HG03342 (cell line): Measurements from ENCODE around the gene HNRNPC.
"Not testable (repeated sequence)": the region's sequence is repeated elsewhere in the genome, so short reads cannot be mapped to it uniquely, and the experiment has no call there.

Experiments used
- ATAC-seq: cut with Tn5 transposase; IDR thresholded peaks from one replicate; pipeline ENCODE4 v1.9.1; 2021; ENCODE audit warnings: mild to moderate bottlenecking, moderate library complexity; ENCODE audit not compliant: unreplicated experiment

The HNRNPC gene

DNA sequence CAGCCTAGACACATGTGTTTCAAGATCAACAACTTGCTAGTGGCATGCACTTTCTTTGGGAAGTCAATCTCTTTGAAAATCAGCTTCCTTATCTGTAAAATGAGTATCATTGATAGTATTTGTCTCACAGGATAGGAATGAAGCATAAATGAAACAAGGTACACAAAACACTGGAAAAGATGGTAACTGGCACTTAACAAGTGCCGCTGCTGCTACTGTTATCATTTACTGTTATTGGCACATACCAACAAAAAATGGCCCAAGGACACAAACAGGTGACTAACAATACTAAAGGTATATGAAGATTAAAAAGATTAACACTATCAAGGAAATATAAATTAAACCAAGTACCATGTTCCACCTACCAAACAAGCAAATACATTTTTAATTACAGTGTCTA lies 20.9 kb downstream of the HNRNPC start:
- ATAC-seq: no peak

DNA sequence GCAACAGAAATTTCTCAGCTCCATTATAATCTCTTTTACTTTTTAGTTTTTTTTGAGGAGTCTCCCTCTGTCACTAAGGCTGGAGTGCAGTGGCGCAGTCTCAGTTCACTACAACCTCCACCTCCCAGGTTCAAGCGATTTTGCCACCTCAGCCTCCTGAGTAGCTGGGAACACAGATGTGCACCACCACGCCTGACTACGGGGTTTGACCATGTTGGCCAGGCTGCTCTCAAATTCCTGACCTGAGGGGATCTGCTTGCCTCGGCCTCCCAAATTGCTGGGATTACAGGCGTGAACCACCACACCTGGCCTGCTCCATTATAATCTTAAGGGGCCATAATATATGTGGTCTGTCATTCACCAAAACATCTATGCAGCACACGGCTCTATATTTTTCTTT lies 23.4 kb downstream of the HNRNPC start:
- ATAC-seq: no peak

DNA sequence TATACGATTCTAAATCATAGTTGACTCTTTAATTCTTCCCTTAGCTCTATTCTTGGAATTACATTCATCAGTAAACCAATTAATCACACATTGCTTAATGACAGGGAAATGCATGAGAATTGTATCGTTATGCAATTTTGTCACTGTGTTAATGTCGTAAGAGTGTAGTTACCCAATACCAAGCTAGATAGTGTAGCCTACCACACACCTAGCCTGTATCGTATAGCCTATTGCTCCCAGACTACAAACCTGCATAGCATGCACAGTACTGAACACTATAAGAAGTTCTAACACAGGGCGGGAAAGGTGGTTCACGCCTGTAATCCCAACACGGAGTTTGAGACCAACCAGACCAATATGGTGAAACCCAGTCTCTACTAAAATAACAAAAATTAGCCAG lies 24.7 kb downstream of the HNRNPC start:
- ATAC-seq: no peak

DNA sequence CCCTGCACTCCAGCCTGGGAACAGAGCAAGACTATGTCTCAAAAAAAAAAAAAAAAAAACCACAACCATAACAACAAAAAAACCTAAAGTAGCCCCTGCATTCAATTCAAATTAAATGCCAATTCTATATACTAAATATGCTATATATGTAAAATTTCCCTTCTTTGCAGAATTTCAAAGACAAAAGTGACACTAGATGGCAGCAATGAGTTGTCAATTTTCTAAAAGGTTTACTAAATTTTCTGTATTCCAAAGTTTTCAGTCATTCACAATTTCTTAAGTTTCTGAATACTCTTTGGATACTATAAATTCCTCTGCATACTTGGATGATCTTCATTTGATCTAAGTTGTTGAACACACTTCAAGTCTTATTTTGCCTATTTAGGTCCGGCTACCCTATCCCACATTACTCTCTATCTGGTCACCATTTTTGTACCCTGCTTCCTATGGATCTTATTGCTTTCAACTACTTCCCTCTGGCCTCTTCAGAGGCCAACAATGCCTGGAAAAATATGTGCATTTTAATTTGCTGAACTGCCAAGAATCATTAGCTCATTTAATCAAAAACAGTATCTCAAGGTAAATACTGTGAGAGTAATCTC lies 27.9 kb downstream of the HNRNPC start:
- ATAC-seq: no peak

DNA sequence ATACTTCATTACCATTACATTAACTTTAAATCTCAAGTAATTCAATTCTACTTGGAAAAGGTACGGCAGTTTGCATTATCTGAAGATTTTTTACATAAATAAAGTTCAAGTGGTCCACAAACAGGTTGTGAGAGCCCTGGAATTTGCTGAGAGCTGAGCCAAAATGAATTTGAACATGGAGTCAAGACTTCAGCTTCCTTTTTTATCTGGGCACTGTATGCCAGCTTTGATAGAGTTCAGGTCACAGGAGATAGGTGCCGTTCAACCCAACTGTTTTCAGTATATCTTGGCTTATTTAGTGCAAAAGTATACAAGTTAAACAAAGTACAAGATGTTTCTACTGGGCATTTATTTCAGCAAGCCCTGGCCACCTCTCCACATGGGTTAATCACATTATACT lies 28.8 kb downstream of the HNRNPC start:
- ATAC-seq: no peak

DNA sequence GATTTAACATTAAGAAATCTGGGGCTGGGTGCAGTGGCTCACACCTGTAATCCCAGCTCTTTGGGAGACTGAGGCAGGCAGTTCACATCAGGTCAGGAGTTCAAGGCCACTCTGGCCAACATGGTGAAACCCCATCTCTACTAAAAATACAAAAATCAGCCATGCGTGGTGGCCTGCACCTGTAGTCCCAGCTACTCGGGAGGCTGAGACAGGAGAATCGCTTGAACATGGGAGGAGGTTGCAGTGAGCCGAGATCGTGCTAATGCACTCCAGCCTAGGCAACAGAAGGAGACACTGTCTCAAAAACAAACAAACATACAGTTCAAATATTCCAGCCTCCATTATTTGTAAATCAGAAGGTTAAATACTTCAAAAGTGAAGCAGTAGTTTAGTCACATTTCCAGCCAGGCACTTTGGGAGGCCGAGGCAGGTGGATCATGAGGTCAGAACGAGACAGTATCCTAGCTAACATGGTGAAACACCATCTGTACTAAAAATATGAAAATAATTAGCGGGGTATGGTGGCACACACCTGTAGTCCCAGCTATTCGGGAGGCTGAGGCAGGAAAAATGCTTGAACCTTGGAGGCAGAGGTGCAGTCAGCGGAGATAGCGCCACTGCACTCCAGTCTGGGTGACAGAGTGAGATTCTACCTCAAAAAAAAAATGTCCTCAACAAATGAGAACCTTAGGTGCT lies 30.3 kb downstream of the HNRNPC start:
- ATAC-seq: no peak

DNA sequence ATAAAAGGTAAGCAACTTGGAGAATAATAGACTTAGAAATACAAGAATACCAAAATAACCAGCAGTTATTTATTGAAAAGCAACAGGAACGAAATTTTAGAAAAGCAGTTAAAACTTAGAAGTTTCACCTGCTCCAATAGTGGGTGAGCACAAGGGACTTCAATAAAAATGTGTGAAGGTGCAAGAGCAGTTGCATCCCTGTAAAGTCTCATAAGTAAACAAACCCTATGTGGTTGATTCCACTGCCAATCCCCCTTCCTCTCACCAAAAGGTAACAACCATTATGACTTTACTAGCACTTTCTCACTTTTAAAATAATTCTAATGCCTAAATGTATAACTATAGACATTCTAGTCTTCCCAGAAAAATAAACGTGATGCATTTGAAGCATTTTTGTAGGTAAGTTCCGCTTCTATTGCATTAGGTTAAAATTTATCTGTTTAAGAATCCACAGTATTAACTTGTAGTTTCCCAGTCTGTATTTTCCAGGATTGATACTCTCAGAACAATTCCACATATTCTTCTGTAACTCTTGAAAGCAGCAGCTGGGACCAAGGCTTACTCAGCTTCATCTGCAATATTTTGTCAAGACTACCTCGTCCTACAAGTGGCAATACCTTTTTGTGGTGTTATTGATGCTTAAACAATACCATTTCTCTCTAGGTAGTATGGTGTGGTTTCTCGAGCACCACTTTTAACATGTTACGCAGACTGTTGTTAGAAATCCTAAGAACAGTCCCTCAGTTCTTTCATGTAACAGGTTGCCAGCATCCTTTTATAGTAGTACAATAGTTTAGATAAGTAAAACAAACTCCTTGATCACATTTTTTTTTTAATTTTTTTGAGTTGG lies 32.1 kb downstream of the HNRNPC start:
- no peak for ATAC-seq

DNA sequence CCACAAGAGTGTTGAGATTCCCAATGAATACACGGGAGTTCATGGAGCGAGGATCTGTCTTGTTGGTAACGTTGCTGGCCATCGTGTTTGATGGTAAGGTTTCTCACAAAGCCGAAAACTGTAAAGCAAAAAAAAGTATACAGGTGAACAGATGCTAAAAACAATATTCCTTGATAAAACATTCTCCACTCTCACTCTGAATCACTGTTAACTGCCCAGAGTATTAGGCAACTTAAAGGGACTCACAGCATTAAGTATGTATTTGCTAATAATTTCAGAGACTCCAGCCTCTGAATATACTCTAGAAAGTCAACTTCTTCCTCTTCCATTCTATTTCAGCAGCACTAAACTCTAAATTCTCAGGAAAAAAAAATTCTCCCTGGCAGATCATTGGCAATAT lies 35.1 kb downstream of the HNRNPC start:
- ATAC-seq: no peak

DNA sequence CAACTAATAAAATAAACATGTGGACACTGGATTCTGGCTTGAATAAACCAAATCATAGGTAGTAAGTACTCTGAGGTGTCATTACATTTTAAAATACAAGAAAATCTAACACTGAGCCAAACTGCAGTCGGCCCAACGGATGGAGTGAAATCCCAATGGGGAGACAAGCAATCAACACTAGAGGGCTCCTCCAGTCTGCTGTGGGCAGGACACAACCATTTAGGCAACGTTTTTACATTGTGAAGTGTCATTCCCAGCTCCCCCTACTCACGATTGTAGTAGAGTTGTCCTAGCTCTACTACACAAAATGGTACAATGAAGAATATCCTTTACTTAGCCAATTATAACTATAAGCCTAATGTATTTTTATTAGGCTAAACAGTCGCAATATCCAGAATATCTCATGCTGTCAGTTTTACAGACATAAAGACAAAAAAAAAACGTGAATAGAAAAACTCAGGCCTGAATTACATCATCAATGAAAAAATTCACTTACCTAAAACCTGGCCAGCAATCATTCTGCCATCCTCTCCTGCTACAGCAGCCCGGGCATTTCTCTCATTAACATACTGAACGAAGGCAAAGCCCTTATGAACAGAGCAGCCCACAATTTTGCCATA lies 35.7 kb downstream of the HNRNPC start:
- ATAC-seq: no peak

DNA sequence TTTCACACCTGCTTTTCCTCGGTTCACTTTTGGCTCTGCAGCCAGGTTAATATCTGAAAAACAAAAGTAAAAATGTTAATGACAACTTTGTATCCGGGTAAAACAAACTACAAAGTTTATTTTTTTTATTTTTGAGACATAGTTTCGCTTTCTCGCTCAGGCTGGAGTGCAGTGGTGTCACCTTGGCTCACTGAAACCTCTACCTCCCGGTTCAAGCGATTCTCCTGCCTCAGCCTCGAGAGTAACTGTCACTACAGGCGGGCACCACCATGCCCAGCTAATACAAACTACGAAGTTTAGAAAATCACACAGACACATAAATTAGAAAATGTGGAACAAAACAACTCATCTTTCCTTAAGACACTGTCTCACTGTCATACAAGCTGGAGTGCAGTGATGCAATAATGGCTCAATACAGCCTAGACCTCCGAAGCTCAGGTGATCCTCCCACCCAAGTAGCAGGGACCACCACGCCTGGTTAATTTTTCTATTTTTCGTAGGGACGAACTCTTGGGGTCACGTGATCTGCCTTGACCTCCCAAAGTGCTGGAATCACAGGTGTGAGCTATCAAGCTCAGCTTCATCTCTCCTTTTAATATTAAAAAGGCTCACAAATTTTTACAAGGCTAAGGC lies 38.1 kb downstream of the HNRNPC start:
- no peak for ATAC-seq

DNA sequence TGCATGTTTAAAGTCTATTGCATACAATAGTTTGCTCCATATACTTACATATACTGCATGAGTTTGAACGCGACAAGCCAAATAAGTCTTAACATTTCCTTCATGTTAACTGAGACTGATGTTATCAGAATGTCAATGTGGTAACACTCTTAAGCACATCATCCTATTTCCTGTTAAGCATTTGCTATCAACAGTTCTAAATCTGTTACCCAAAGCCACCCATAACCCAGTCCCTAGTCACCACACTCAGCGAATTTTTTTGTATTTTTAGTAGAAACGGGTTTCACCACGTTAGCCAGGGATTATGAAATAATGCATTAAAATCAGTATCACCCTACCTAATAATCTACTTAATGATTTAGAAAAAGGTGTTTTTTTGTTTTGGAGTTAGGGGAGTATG lies 39.4 kb downstream of the HNRNPC start:
- ATAC-seq: no peak

DNA sequence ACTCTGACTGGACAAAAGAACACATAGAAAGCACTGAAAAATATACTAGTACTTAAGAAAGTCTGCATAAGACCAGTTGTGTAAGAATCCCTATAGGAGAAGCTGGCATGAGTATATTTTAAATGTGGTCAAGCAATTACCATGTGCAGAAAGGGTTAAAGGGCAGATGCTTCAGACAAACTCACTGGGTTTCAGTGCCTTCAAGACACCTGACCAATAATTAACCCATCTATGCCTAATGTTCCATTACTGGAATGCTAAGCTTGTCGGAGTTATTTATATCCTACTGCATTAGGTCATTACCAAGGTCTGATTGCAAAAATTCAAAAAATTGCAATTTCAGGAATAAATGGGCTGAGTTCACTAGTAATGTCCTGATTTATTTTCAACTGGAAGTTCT lies 41.3 kb downstream of the HNRNPC start:
- no peak for ATAC-seq

DNA sequence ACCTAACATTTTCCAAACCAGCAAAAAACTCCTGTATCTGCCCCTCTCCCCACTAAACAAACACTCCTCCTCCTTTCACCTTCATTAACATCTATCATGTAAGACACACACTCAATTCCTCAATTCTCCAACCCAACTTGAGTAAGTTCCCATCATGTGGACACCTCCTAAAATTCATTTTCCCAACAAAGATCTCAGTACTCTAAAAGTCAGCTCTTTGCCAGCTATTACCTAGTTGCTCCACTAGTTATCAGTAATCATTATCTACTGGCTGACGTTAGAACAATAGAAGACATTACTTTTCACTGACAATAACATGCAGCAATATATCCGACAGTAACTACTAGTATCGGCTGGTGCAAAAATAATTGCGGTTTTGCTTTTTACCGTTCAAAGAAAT lies 42.1 kb downstream of the HNRNPC start:
- ATAC-seq: no peak

DNA sequence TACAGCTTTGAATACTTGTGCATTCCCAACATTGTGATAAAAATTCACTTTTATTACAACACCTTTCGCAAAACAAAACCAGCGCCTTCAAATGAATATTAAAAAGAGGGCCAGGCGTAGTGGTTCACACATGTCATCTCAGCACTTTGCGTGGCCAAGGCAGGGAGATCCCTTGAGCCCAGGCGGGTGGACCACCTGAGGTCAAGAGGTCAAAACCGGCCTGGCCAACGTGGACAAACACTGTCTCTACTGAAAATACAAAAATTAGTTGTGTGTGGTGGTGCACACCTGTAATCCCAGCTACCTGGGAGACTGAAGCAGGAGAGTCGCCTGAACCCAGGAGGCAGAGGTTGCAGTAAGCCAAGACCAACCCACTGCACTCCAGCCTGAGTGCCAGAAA lies 42.8 kb downstream of the HNRNPC start:
- ATAC-seq: no peak

DNA sequence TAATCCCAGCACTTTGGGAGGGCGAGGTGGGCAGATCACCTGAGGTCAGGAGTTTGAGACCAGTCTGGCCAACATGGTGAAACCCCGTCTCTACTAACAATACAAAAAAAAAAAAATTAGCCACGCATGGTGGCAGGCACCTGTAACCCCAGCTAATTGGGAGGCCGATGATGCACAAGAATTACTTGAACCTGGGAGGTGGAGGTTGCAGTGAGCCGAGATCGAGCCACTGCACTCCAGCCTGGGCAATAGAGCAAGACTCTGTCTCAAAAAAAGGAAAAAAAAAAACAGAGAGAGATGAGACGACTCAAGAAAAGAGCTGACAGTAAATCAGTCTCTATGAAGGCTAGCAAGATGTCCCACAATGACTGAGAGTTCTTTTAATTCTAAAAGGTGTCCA lies 44.1 kb downstream of the HNRNPC start:
- not testable (repeated sequence) for ATAC-seq

DNA sequence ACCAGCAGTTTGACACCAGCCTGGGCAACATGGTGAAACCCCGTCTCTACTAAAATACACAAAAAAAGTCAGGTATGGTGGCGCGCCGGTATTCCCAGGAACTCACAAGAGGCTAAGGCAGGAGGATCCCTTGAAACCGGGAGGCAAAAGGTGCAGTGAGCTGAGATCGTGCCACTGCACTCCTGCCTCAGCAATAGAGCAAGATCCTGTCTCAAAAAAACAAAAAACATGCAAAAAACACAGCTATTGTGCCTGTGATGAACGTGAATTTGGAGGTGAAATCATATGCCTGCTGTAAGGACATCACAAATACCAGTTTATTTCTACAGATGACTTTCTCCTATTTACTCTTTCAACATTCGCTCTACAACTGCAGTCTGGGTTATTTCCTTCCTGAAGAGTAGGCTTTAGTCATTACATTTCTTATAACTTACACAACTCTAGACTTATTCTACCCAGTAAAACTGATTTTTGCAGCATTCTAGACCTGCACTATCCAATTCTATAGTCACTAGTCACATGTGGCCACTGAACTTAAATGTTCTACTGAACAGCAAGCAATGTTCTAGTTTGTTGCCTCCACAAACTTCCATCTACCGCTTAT lies 48.3 kb downstream of the HNRNPC start:
- no peak for ATAC-seq

DNA sequence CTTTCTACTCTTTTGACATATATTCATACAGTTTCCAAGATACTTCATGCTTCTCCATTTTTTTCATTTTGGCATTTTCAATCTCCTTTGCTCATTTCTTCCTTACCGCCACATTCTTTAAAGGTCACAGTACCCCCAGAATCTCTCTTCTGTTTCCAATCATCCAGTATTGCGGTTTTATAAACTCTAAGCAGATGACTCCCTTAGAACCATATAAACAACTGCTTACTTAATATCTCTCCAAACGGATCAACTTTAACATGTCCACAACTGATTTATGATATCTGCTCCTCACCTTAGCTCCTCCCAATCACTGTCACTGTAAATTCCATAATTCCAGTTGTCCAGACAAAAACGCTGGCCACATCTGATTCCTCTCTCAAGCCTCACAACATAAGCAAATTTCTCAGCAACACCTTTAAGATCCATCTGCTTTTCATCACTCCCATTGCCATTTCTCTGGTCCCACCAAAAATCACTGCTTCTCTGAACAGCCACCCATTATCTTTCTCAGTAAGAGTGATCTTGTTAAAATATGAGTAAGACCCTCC lies 49.6 kb downstream of the HNRNPC start:
- ATAC-seq: no peak

DNA sequence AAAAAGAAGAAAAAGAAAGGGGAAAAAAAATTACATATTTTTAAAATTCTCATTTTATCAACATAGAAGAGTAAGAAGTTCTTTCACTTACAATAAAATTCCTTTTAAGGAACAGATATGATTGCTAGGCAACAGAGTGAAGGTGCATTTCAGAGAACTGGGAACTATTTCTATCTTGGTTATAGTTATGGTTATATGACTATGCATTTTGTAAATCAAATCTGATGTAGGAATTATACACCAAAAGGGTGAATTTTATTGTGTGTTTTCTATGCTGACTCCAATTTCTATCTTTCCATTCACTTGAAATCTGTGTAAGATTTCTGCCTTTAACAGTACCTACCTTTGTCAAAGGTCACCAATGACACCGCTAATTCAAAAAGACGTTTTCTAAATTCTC lies 50.1 kb downstream of the HNRNPC start:
- ATAC-seq: no peak

DNA sequence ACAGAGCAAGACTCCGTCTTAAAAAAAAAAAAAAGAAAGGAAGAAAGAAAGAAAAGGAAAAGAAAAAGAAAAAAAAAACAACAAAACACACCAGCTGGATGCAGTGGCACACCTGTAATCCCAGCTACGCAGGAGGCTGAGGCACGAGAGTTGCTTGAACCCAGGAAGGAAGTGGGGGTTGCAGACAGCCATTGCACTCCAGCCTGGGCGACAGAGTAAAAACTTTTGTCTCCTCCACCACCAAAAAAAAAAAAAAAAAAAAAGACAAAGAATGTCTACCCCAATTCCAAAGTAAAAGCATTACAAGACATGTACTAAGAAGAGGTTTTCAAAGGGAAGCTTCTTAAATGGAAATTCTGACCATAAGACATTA lies 53.4 kb downstream of the HNRNPC start:
- ATAC-seq: no peak

DNA sequence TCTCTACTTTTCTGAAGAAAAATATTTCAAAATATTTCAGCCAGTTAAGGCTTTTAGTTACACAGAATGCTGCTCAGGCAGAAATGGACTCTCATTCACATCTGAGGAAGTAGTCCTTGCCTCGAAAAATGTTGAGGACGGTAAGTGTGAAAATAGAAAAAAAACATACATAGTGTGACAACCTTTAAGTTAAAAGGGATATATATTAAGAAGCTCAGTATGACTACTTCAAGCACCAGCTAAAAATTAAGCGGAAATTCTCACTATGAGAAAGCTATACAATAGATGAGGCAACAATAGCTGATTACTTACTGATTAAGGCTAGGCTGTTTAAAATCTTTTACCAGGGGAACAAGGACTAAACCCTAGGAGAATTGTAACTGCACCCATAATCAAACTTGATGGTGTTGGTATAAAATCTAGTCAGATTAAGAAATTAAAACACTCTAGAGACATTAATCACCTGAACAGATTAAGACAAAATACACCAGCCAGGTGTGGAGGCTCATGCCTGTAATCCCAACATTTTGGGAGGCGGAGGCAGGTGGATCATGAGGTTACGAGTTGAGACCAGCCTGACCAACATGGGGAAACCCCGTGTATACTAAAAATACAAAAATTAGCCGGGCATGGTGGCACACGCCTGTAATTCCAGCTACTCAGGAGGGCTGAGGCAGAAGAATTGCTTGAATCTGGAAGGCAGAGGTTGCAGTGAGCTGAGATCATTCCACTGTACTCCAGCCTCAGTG lies 53.9 kb downstream of the HNRNPC start:
- no peak for ATAC-seq
